A549 (cell line): ENCODE data around the gene RPP25L. TPM values are rescaled to one million over a fixed set of nuclear protein-coding genes. Genes with fewer than 3 reads are reported as not detected.

Experiments
- ATAC-seq, 2 experiments: fragments of 200-7000 bp in 1 of 2; fragments of >200 bp in 1 of 2; cut with Nextera tagmentation in 1 of 2; cut with Tn5 transposase in 1 of 2; 3 replicates each; pipeline versions ENCODE4 v1.8.0 to v1.9.1; 2018 to 2020; ENCODE audit warnings: mild to moderate bottlenecking in 1 of 2, moderate library complexity in 1 of 2
- CTCF ChIA-PET: fragments of 300-600 bp; sonication (Branson Sonifier 250); formaldehyde crosslinking; extraction: SDS; loops from one replicate; lab custom pipeline; 2021; ENCODE audit warnings: antibody characterized with exemption, inconsistent platforms; lab: Yijun Ruan, JAX
- POLR2A ChIA-PET: fragments of 350-600 bp; formaldehyde crosslinking; extraction: SDS; loops from one replicate; lab custom pipeline; 2021; ENCODE audit warnings: antibody characterized with exemption, inconsistent platforms; lab: Yijun Ruan, JAX
- DNase-seq, 2 experiments: peaks; one replicate each; pipeline versions ENCODE4 v3.0.0 to v3.0.0-alpha.2; 2011 to 2016; ENCODE audit warnings: low read depth in 1 of 2, low spot score in 1 of 2
- FAIRE-seq: peaks from 2 replicates; lab custom pipeline; 2011; peaks lifted over from hg19 to GRCh38; lab: Jason Lieb, UNC
- H3K27ac ChIP-seq, 2 experiments: fragments of >200 bp; sonication (Bioruptor Twin); formaldehyde crosslinking; 3 replicates each; pipeline ENCODE4 v1.5.1; 2016 to 2017
- H3K4me1 ChIP-seq: fragments of >200 bp; sonication (Bioruptor Twin); formaldehyde crosslinking; 3 replicates; pipeline ENCODE4 v1.6.1; 2016
- H3K4me2 ChIP-seq: fragments of >200 bp; sonication (Bioruptor Twin); formaldehyde crosslinking; 3 replicates; pipeline ENCODE4 v1.6.1; 2016
- H3K4me3 ChIP-seq: fragments of >200 bp; sonication (Bioruptor Twin); formaldehyde crosslinking; 3 replicates; pipeline ENCODE4 v1.5.1; 2016
- H3K9me3 ChIP-seq: fragments of >200 bp; sonication (Bioruptor Twin); formaldehyde crosslinking; 3 replicates; pipeline ENCODE4 v1.6.1; 2016
- CBX2 ChIP-seq: fragments of 200-600 bp; sonication (generic); IDR thresholded peaks from 2 replicates; pipeline ENCODE4 v1.6.1; 2016; ENCODE audit warnings: low read depth, mild to moderate bottlenecking, borderline replicate concordance
- CBX8 ChIP-seq: fragments of 200-600 bp; sonication (generic); IDR thresholded peaks from 2 replicates; pipeline ENCODE4 v1.6.1; 2016
- CHD2 ChIP-seq: fragments of 150-350 bp; IDR thresholded peaks from 2 replicates; pipeline ENCODE4 v1.6.1; 2014; ENCODE audit warnings: low read length; ENCODE audit not compliant: partially characterized antibody
- CTCF ChIP-seq: fragments of >200 bp; sonication (Bioruptor Twin); formaldehyde crosslinking; IDR thresholded peaks from 3 replicates; pipeline ENCODE4 v1.5.1; 2016
- ESRRA ChIP-seq: fragments of 150-350 bp; IDR thresholded peaks from 2 replicates; pipeline ENCODE4 v1.6.1; 2014; ENCODE audit warnings: mild to moderate bottlenecking, low read length, borderline replicate concordance
- HOXA7 ChIP-seq: fragments of 250-450 bp; sonication (Bioruptor Pico); IDR thresholded peaks from 2 replicates; pipeline ENCODE4 v1.5.0; 2020; ENCODE audit warnings: mild to moderate bottlenecking, moderate library complexity
- JUN ChIP-seq, 2 experiments: fragments of >200 bp; sonication (Bioruptor Twin); formaldehyde crosslinking; IDR thresholded peaks; 2 replicates in 1 of 2; 3 replicates in 1 of 2; pipeline ENCODE4 v1.6.1; 2016 to 2017
- MAZ ChIP-seq: fragments of 150-350 bp; IDR thresholded peaks from 2 replicates; pipeline ENCODE4 v1.6.1; 2014; ENCODE audit warnings: antibody characterized with exemption, low read depth, low read length, borderline replicate concordance
- NPAS2 ChIP-seq: fragments of 250-450 bp; sonication (Bioruptor Pico); IDR thresholded peaks from 2 replicates; pipeline ENCODE4 v1.8.0; 2022; ENCODE audit warnings: mild to moderate bottlenecking, moderate library complexity, borderline replicate concordance
- NR3C1 ChIP-seq: fragments of >200 bp; sonication (Bioruptor Twin); formaldehyde crosslinking; IDR thresholded peaks from 3 replicates; pipeline ENCODE4 v1.6.1; 2017
- PHF8 ChIP-seq: fragments of 200-600 bp; sonication (generic); IDR thresholded peaks from 2 replicates; pipeline ENCODE4 v1.6.1; 2016; ENCODE audit warnings: low read depth, mild to moderate bottlenecking, antibody characterized with exemption, moderate library complexity, borderline replicate concordance
- POLR2A ChIP-seq: IDR thresholded peaks from 2 replicates; pipeline ENCODE4 v1.6.1; 2012; ENCODE audit warnings: mild to moderate bottlenecking, low read length
- RARB ChIP-seq: fragments of 250-450 bp; sonication (Bioruptor Pico); IDR thresholded peaks from 2 replicates; pipeline ENCODE4 v1.8.0; 2021; ENCODE audit warnings: mild to moderate bottlenecking, moderate library complexity
- RCOR1 ChIP-seq: fragments of 150-350 bp; IDR thresholded peaks from 2 replicates; pipeline ENCODE4 v1.6.1; 2014; ENCODE audit warnings: antibody characterized with exemption, low read length, low read depth
- RFX5 ChIP-seq: fragments of 450-650 bp; IDR thresholded peaks from 2 replicates; pipeline ENCODE4 v1.7.1; 2014; ENCODE audit warnings: antibody characterized with exemption, mild to moderate bottlenecking, moderate library complexity
- RNF2 ChIP-seq: fragments of 200-600 bp; sonication (generic); IDR thresholded peaks from 2 replicates; pipeline ENCODE4 v1.6.1; 2016; ENCODE audit warnings: low read depth, mild to moderate bottlenecking, antibody characterized with exemption, moderate library complexity, borderline replicate concordance
- SMC3 ChIP-seq: fragments of >200 bp; sonication (Bioruptor Twin); formaldehyde crosslinking; IDR thresholded peaks from 3 replicates; pipeline ENCODE4 v1.6.1; 2018; ENCODE audit warnings: inconsistent platforms
- SREBF2 ChIP-seq: fragments of 450-650 bp; IDR thresholded peaks from 2 replicates; pipeline ENCODE4 v1.6.1; 2014; ENCODE audit warnings: mild to moderate bottlenecking, moderate library complexity
- TP53 ChIP-seq: fragments of 250-450 bp; sonication (Bioruptor Pico); IDR thresholded peaks from 2 replicates; pipeline ENCODE4 v1.5.0; 2021; ENCODE audit warnings: mild to moderate bottlenecking, moderate library complexity
- USF2 ChIP-seq: fragments of 450-650 bp; IDR thresholded peaks from 2 replicates; pipeline ENCODE4 v1.6.1; 2014; ENCODE audit warnings: antibody characterized with exemption
- ZFP36 ChIP-seq: fragments of 450-650 bp; IDR thresholded peaks from 2 replicates; pipeline ENCODE4 v1.6.1; 2014; ENCODE audit warnings: borderline replicate concordance; ENCODE audit not compliant: partially characterized antibody
- WGBS: methylation state at CpG from one replicate; pipeline ENCODE4 v1.1.6; 2017; ENCODE audit errors: missing lambda C conversion rate; 5-methylcytosine and 5-hydroxymethylcytosine counted together
- polyA plus RNA-seq, 4 experiments: library from polyadenylated mRNA; depleted of rRNA in 3 of 4; stranded (reverse); fragments of >200 nt; fragmentation: RNase III in 1 of 4; extraction: RNeasy Plus Mini Kit Qiagen cat#74134 plus additional on column Dnase treatment in 1 of 4; gene quantifications; 2 replicates in 3 of 4; 3 replicates in 1 of 4; pipeline ENCODE4 v1.2.3, GENCODE V29; 2011 to 2017

The RPP25L gene
- polyA plus RNA-seq, 2 of the 4 experiments (the other 2 are of a cell fraction): 40.8 to 41.7 TPM

GRCh38 chr9:34577400-34578240 lies 34.3 kb downstream of the RPP25L start:
- Histone ChIP-seq H3K4me2 (no peak overlapping the region), H3K4me3 (no peak overlapping the region), H3K27ac (no peak overlapping the region), H3K9me3 (no peaks in the 10 kb centered on the region), H3K4me1 (peaks cover 4% of the 10 kb centered on the region)
- CTCF ChIA-PET: interaction anchor here (0.9 to 17.1 kb wide), 8 partner anchors 10 to 174 kb away, joined by 3 to 168 read pairs (median 16); no protein-coding TSS in a partner anchor
- 69% methylated on average over 24 of the region's 62 CpGs for WGBS
- ATAC-seq (no peak), DNase-seq (no peak), FAIRE-seq (no peak)
- TF ChIP-seq RNF2 (no peak), HOXA7 (CRISPR knock-in tag) (no peak), SMC3 (no peak), RCOR1 (no peak), NPAS2 (CRISPR knock-in tag) (no peak), JUN (IDR thresholded peaks at IDR 0.05) (no peak), RFX5 (no peak), RARB (CRISPR knock-in tag) (no peak), USF2 (no peak), SREBF2 (no peak), PHF8 (no peak), TP53 (CRISPR knock-in tag) (no peak), CTCF (no peak), ZFP36 (no peak), CBX2 (no peak), CBX8 (no peak), CHD2 (no peak), MAZ (no peak), ESRRA (no peak), POLR2A (no peak)
- POLR2A ChIA-PET: no interaction called here

- H3K4me2 ChIP-seq: no peak overlapping the region
- H3K4me3 ChIP-seq: no peak overlapping the region
- no peak for ATAC-seq
- H3K9me3 ChIP-seq: no peaks in the 10 kb centered on the region
- WGBS: 83% methylated on average over 10 of the region's 14 CpGs
- ChIA-PET POLR2A (no interaction called here), CTCF (interaction anchor here (0.9 to 17.1 kb wide), 9 partner anchors 8 to 198 kb away, joined by 3 to 168 read pairs (median 5); no protein-coding TSS in a partner anchor)
- TF ChIP-seq NR3C1: no peak
- DNase-seq: no peak
- peaks cover 13% of the 10 kb centered on the region for H3K4me1 ChIP-seq
- H3K27ac ChIP-seq: no peak overlapping the region
- no peak for FAIRE-seq
Observed at GRCh38 chr9:34576597-34577399, 35.1 kb downstream of the RPP25L start.
